ENCODE measurements around the gene CYSRT1.

GRCh38 chr9:137230705-137231371, 5.9 kb downstream of the CYSRT1 start, which contains the start of gene SLC34A3:
- TF ChIP-seq CTCF (IDR thresholded peaks at IDR 0.05) = no peak
- no peak for TF ChIP-seq EZH2 (IDR thresholded peaks at IDR 0.05; ENCODE audit: borderline replicate concordance, insufficient read depth, low read depth, low read length, poor library complexity, severe bottlenecking)
